COLO668 (cell line): ENCODE measurements around the gene KIAA0513.
A peak's percentile ranks its signal among the peaks of the same experiment; 100 is the strongest.

Experiments used
- DNase-seq: peaks from one replicate; lab custom pipeline; 2025; ENCODE audit not compliant: unreplicated experiment; lab: John Stamatoyannopoulos, UW

Gene KIAA0513

GRCh38 chr16:85027349-85027957, at the start of gene KIAA0513:
KIAA0513 (plus strand) TSS chr16:85027795; CDS start chr16:85067072, 39,277 bp downstream.
- DNase-seq, result peak; percentile 96

GRCh38 chr16:84979516-84979915, 48.1 kb upstream of the KIAA0513 start:
- DNase-seq, result no peak

GRCh38 chr16:84982434-84982833, 45.2 kb upstream of the KIAA0513 start:
- DNase-seq, result no peak

- no peak for DNase-seq
These were observed 42.2 kb upstream of the KIAA0513 start for GRCh38 chr16:84985079-84986065.

GRCh38 chr16:84986102-84986501, 41.5 kb upstream of the KIAA0513 start:
- DNase-seq, result no peak

GRCh38 chr16:84986879-84987278, 40.7 kb upstream of the KIAA0513 start:
- DNase-seq, result no peak

- DNase-seq, result no peak
These were observed 39.1 kb upstream of the KIAA0513 start for GRCh38 chr16:84988328-84989080.

GRCh38 chr16:84989749-84990620, 37.6 kb upstream of the KIAA0513 start:
- no peak for DNase-seq

- no peak for DNase-seq
These were observed 36.8 kb upstream of the KIAA0513 start for GRCh38 chr16:84990782-84991181.

- no peak for DNase-seq
These were observed 34.9 kb upstream of the KIAA0513 start for GRCh38 chr16:84992717-84993075.

GRCh38 chr16:84993926-84994325, 33.7 kb upstream of the KIAA0513 start:
- no peak for DNase-seq

GRCh38 chr16:84995663-84996062, 31.9 kb upstream of the KIAA0513 start:
- no peak for DNase-seq

GRCh38 chr16:84996365-84996764, 31.2 kb upstream of the KIAA0513 start:
- DNase-seq, result no peak

GRCh38 chr16:84999200-84999599, 28.4 kb upstream of the KIAA0513 start:
- DNase-seq, result no peak

GRCh38 chr16:84999857-85000480, 27.6 kb upstream of the KIAA0513 start:
- DNase-seq, result no peak

- no peak for DNase-seq
These were observed 25.5 kb upstream of the KIAA0513 start for GRCh38 chr16:85002099-85002541.

GRCh38 chr16:85002608-85003007, 25.0 kb upstream of the KIAA0513 start:
- no peak for DNase-seq

GRCh38 chr16:85003076-85003475, 24.5 kb upstream of the KIAA0513 start:
- no peak for DNase-seq

- no peak for DNase-seq
These were observed 23.6 kb upstream of the KIAA0513 start for GRCh38 chr16:85003725-85004586.
